GM12878 (cell line): ENCODE data around the gene BANP. TPM values are rescaled to one million over a fixed set of nuclear protein-coding genes. Genes with fewer than 3 reads are reported as not detected.

ENCODE experiments used
- CHD1 ChIP-seq: IDR thresholded peaks from 2 replicates; pipeline ENCODE4 v1.6.1; 2012; ENCODE audit warnings: low read depth, low read length, improper control_type of control experiment
- ETV6 ChIP-seq, 2 experiments: fragments of 450-650 bp in 1 of 2; IDR thresholded peaks in 1 of 2; conservative IDR thresholded peaks in 1 of 2; 2 replicates each; pipeline ENCODE4 v1.6.1; 2014; ENCODE audit warnings: antibody characterized with exemption in 1 of 2, borderline replicate concordance in 1 of 2, low read depth in 1 of 2, mild to moderate bottlenecking in 1 of 2, moderate library complexity in 1 of 2
- EZH2 ChIP-seq: IDR thresholded peaks from 2 replicates; pipeline ENCODE4 v1.6.1; 2012; ENCODE audit warnings: low read depth, mild to moderate bottlenecking, control low read depth, inconsistent platforms, low read length, borderline replicate concordance; ENCODE audit not compliant: control insufficient read depth
- FOXK2 ChIP-seq: fragments of 450-650 bp; IDR thresholded peaks from 2 replicates; pipeline ENCODE4 v1.6.1; 2017; ENCODE audit warnings: mild to moderate bottlenecking, moderate library complexity
- KDM1A ChIP-seq: fragments of 200-600 bp; sonication (generic); IDR thresholded peaks from 2 replicates; pipeline ENCODE4 v1.6.1; 2016; ENCODE audit warnings: borderline replicate concordance
- NFXL1 ChIP-seq: fragments of 450-650 bp; IDR thresholded peaks from 2 replicates; pipeline ENCODE4 v1.6.1; 2017; ENCODE audit warnings: antibody characterized with exemption, mild to moderate bottlenecking, borderline replicate concordance
- POLR2AphosphoS2 ChIP-seq: IDR thresholded peaks from 2 replicates; pipeline ENCODE4 v1.6.1; 2011; ENCODE audit warnings: low read depth, mild to moderate bottlenecking, low read length, improper control_type of control experiment, moderate library complexity
- RAD21 ChIP-seq: IDR thresholded peaks from 2 replicates; pipeline ENCODE4 v1.6.1; 2011; ENCODE audit warnings: mild to moderate bottlenecking, low read depth, low read length, moderate library complexity; ENCODE audit not compliant: insufficient read depth
- REST ChIP-seq: IDR thresholded peaks from 2 replicates; pipeline ENCODE4 v1.6.1; 2012; ENCODE audit warnings: mild to moderate bottlenecking, low read depth, low read length
- RFX5 ChIP-seq: IDR thresholded peaks from 2 replicates; pipeline ENCODE4 v1.6.1; 2011; ENCODE audit warnings: low read depth, low read length, improper control_type of control experiment
- TAF1 ChIP-seq: IDR thresholded peaks from 2 replicates; pipeline ENCODE4 v1.6.1; 2011; ENCODE audit warnings: mild to moderate bottlenecking, low read depth, low read length, borderline replicate concordance
- TBL1XR1 ChIP-seq: IDR thresholded peaks from 2 replicates; pipeline ENCODE4 v1.6.1; 2012; ENCODE audit warnings: low read depth, low read length, improper control_type of control experiment
- ZBTB33 ChIP-seq: fragments of 450-650 bp; IDR thresholded peaks from 2 replicates; pipeline ENCODE4 v1.6.1; 2017; ENCODE audit warnings: mild to moderate bottlenecking
- ZNF384 ChIP-seq: IDR thresholded peaks from 2 replicates; pipeline ENCODE4 v1.6.1; 2012; ENCODE audit warnings: low read depth, mild to moderate bottlenecking, low read length, improper control_type of control experiment, borderline replicate concordance
- polyA plus RNA-seq, 11 experiments: library from polyadenylated mRNA; depleted of rRNA in 4 of 11; unstranded in 6 of 11; stranded (reverse) in 5 of 11; fragments of >200 nt; fragmentation: Nextera tagmentation in 4 of 11; fragmentation: Illumina TruSeq in 1 of 11; extraction: Ambion mirVana in 4 of 11; extraction: Trizol in 1 of 11; gene quantifications; 1 replicate in 1 of 11; 2 replicates in 10 of 11; pipeline versions ENCODE4 v1.2.1 to v1.2.3, GENCODE V29; 2011 to 2016; ENCODE audit warnings: inconsistent platforms in 2 of 11, missing spikeins in 2 of 11, low read depth in 1 of 11
- total RNA-seq, 4 experiments: library from RNA; depleted of rRNA in 3 of 4; stranded (reverse); fragments of >200 nt in 3 of 4; fragmentation: Illumina TruSeq in 1 of 4; extraction: Trizol in 1 of 4; gene quantifications; 2 replicates each; pipeline versions ENCODE4 v1.2.1 to v1.2.3, GENCODE V29; 2013 to 2021

Gene BANP
- total and polyA plus RNA-seq, 10 of the 15 experiments (the other 5 are each of a cell fraction or from before 2014, with no cell fraction given), result 3.9 to 21.9 (median 12.2) TPM

- TF ChIP-seq REST (no peak), CHD1 (no peak), TBL1XR1 (no peak), RAD21 (no peak), RFX5 (no peak), FOXK2 (no peak), KDM1A (no peak), NFXL1 (no peak), ZBTB33 (no peak), TAF1 (no peak), POLR2AphosphoS2 (no peak), ETV6 (conservative IDR thresholded peaks at IDR 0.05 in 1 of 2, IDR thresholded peaks at IDR 0.05 in 1 of 2; ENCODE audit: borderline replicate concordance in 1 of 2, low read depth in 1 of 2) (no peak), EZH2 (no peak), ZNF384 (no peak)
Measured at GRCh38 chr16:88013091-88013609, 61.9 kb downstream of the BANP start (continued).
